Measurements from ENCODE around the gene ACTR6. TPM values are rescaled to one million over a fixed set of nuclear protein-coding genes. Genes with fewer than 3 reads are reported as not detected.

Gene ACTR6
- total RNA-seq (10 to 100 TPM; 18.7 to 25.2 TPM), polyA plus RNA-seq (10 to 100 TPM; 12.0 to 16.3 TPM)
- long read RNA-seq, donor 1, transcript ACTR6-201 (11 exons, 2,464 nt): major isoform, 6 of 30 reads
- long read RNA-seq, donor 1, partial matches to known transcripts: 23 of 30 reads
- long read RNA-seq, donor 1, other reads (novel, unspliced or antisense): 0 of 30 reads
- long read RNA-seq, donor 2: 0 reads
- long read RNA-seq, donor 3, partial matches to known transcripts: 18 of 23 reads
- long read RNA-seq, donor 3, other reads (novel, unspliced or antisense): 0 of 23 reads
- long read RNA-seq, donor 4, partial matches to known transcripts: 13 of 14 reads
- long read RNA-seq, donor 4, other reads (novel, unspliced or antisense): 0 of 14 reads
- long read RNA-seq, donor 5, transcript ACTR6-201 (11 exons, 2,464 nt): major isoform, 6 of 37 reads
- long read RNA-seq, donor 5, partial matches to known transcripts: 29 of 37 reads
- long read RNA-seq, donor 5, other reads (novel, unspliced or antisense): 0 of 37 reads

GRCh38 chr12:100200463-100201181 lies at the start of gene ACTR6:
Gene ACTR6 (plus strand): TSS chr12:100200815. CDS start chr12:100200852, 37 bp downstream.
- 0% methylated on average over 38 of the region's 38 CpGs for WGBS, 2 donors
- H3K27ac ChIP-seq (ENCODE audit: low read depth in 1 of 2, low read length in 1 of 2): peak within 1 kb of the TSS; percentile 64 to 74
- peaks cover 0 to 2% (median 0%) of the 10 kb centered on the region in 4 donors for H3K9me3 ChIP-seq (ENCODE audit: control insufficient read depth in 4 of 4, insufficient read depth in 3 of 4, low read length in 3 of 4)
- peak within 1 kb of the TSS; percentile 51 to 93 for H3K9ac ChIP-seq (ENCODE audit: insufficient read depth in 1 of 2, low read length in 2 of 2)
- ATAC-seq (ENCODE audit: insufficient read depth, low FRiP score) (peak; percentile 91), DNase-seq (peak; percentile 97 to 99 (median 98))
- H3K4me1 ChIP-seq (ENCODE audit: control insufficient read depth in 5 of 5, insufficient read depth in 5 of 5, low read length in 5 of 5): peaks cover 0 to 11% (median 7%) of the 10 kb centered on the region in 5 donors
- no peaks in the 10 kb centered on the region for H3K27me3 ChIP-seq (ENCODE audit: control insufficient read depth in 3 of 3, insufficient read depth in 3 of 3, low read length in 2 of 3)
- TF ChIP-seq CTCF (IDR thresholded peaks at IDR 0.05; ENCODE audit: control extremely low read depth, extremely low read depth): no peak
- H3K4me3 ChIP-seq: peak within 1 kb of the TSS; percentile 82
- peaks cover 0 to 4% (median 2%) of the 10 kb centered on the region in 4 donors for H3K36me3 ChIP-seq (ENCODE audit: control insufficient read depth in 4 of 4, insufficient read depth in 4 of 4, low read length in 4 of 4)

- no peaks in the 10 kb centered on the region for H3K36me3 ChIP-seq (ENCODE audit: control insufficient read depth in 4 of 4, insufficient read depth in 4 of 4, low read length in 4 of 4)
- peaks cover 0 to 2% (median 0%) of the 10 kb centered on the region in 5 donors for H3K4me1 ChIP-seq (ENCODE audit: control insufficient read depth in 5 of 5, insufficient read depth in 5 of 5, low read length in 5 of 5)
- TF ChIP-seq CTCF (IDR thresholded peaks at IDR 0.05; ENCODE audit: control extremely low read depth, extremely low read depth): no peak
- H3K27me3 ChIP-seq (ENCODE audit: control insufficient read depth in 3 of 3, insufficient read depth in 3 of 3, low read length in 2 of 3): no peaks in the 10 kb centered on the region
- no peak for DNase-seq
- H3K4me3 ChIP-seq: no peak overlapping the region
- WGBS, 2 donors: 97 to 99% methylated on average over 2 of the region's 2 CpGs
- no peak overlapping the region for H3K9ac ChIP-seq (ENCODE audit: insufficient read depth in 1 of 2, low read length in 2 of 2)
- H3K9me3 ChIP-seq (ENCODE audit: control insufficient read depth in 4 of 4, insufficient read depth in 3 of 4, low read length in 3 of 4): no peaks in the 10 kb centered on the region
- no peak for ATAC-seq (ENCODE audit: insufficient read depth, low FRiP score)
- no peak overlapping the region for H3K27ac ChIP-seq (ENCODE audit: low read depth in 1 of 2, low read length in 1 of 2)
Observed at GRCh38 chr12:100151769-100152168, 48.8 kb upstream of the ACTR6 start.

GRCh38 chr12:100153131-100153530 lies 47.5 kb upstream of the ACTR6 start:
- DNase-seq (no peak), ATAC-seq (ENCODE audit: insufficient read depth, low FRiP score) (no peak)
- Histone ChIP-seq H3K9me3 (ENCODE audit: control insufficient read depth in 4 of 4, insufficient read depth in 3 of 4, low read length in 3 of 4) (no peaks in the 10 kb centered on the region), H3K27ac (ENCODE audit: low read depth in 1 of 2, low read length in 1 of 2) (no peak overlapping the region), H3K4me1 (ENCODE audit: control insufficient read depth in 5 of 5, insufficient read depth in 5 of 5, low read length in 5 of 5) (peaks cover 0 to 2% (median 0%) of the 10 kb centered on the region in 5 donors), H3K36me3 (ENCODE audit: control insufficient read depth in 4 of 4, insufficient read depth in 4 of 4, low read length in 4 of 4) (no peaks in the 10 kb centered on the region), H3K9ac (ENCODE audit: insufficient read depth in 1 of 2, low read length in 2 of 2) (no peak overlapping the region), H3K4me3 (no peak overlapping the region), H3K27me3 (ENCODE audit: control insufficient read depth in 3 of 3, insufficient read depth in 3 of 3, low read length in 2 of 3) (no peaks in the 10 kb centered on the region)
- no peak for TF ChIP-seq CTCF (IDR thresholded peaks at IDR 0.05; ENCODE audit: control extremely low read depth, extremely low read depth)
- WGBS, 2 donors: 92 to 93% methylated on average over 9 to 10 of the region's 10 CpGs

Data from lung (tissue), 16 donors.